ENCODE measurements around the gene KCNMA1.
"Not testable (repeated sequence)": the region's sequence is repeated elsewhere in the genome, so short reads cannot be mapped to it uniquely, and the experiment has no call there.

The KCNMA1 gene

DNA sequence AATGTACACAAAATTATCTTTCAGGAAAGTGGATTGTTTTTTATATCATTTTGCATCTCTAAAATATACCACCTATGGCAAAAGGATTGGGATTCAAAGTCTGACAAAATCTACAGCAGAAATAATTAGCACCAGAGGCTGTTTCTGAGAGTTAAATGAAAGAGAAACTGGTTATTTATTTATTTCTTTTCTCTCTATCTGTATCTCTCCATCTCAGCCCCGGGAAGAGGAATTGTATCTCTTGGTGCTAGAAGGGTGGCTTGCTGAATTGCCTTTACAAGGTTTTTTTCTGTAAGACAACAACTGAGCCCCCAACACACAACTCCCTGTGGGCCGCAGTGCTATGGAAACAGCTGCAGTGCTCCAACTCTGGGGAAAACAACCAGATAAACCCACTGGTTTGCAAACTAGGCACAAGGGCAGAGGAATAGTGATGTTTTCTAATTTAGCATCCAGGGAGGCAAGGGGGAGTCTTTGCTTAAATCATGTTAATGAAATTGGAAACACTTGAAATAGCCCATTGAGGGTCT, 249.0 kb downstream of the KCNMA1 start:
- no peak overlapping the region for H3K4me3 ChIP-seq (ENCODE audit: low read length)
- TF ChIP-seq, protein P1, sequence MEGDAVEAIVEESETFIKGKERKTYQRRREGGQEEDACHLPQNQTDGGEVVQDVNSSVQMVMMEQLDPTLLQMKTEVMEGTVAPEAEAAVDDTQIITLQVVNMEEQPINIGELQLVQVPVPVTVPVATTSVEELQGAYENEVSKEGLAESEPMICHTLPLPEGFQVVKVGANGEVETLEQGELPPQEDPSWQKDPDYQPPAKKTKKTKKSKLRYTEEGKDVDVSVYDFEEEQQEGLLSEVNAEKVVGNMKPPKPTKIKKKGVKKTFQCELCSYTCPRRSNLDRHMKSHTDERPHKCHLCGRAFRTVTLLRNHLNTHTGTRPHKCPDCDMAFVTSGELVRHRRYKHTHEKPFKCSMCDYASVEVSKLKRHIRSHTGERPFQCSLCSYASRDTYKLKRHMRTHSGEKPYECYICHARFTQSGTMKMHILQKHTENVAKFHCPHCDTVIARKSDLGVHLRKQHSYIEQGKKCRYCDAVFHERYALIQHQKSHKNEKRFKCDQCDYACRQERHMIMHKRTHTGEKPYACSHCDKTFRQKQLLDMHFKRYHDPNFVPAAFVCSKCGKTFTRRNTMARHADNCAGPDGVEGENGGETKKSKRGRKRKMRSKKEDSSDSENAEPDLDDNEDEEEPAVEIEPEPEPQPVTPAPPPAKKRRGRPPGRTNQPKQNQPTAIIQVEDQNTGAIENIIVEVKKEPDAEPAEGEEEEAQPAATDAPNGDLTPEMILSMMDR (conservative IDR thresholded peaks at IDR 0.05; ENCODE audit: low read depth, low read length) = no peak
- no peak for DNase-seq (ENCODE audit: low read depth)

DNA sequence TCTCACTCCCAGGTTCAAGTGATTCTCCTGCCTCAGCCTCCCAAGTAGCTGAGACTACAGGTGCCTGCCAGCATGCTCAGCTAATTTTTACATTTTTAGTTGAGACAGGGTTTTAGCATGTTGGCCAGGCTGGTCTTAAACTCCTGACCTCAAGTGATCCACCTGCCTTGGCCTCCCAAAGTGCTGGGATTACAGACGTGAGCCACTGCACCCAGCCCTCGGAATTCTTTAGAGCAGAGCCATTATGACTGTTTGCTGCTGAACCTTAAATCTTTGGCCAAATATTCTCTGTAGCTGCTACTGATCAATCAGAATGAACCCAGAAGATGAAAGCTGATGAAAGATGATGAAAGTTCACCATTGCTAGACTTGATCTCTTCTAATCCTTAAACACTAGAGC, 249.9 kb downstream of the KCNMA1 start:
- not testable (repeated sequence) for DNase-seq (ENCODE audit: low read depth); H3K4me3 ChIP-seq (ENCODE audit: low read length)

DNA sequence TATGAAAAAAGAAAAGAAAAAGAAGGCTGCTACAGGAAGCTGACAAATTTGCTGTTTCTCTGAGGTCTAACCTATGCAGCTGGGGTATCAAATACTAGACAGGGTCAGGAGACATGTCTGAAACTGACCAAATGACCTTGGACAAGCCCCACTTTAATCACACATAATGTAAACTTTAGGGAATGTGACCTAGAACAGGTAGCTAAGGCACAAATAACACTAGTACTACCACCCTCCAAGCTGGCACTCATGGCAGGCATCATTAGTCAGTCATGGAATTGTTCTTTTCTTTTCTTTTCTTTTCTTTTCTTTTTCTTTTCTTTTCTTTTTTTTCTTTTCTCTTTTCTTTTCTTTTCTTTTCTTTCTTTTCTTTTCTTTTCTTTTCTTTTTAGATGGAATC, 250.4 kb downstream of the KCNMA1 start:
- TF ChIP-seq, protein P1 (conservative IDR thresholded peaks at IDR 0.05; ENCODE audit: low read depth, low read length) = no peak
- no peak overlapping the region for H3K4me3 ChIP-seq (ENCODE audit: low read length)

DNA sequence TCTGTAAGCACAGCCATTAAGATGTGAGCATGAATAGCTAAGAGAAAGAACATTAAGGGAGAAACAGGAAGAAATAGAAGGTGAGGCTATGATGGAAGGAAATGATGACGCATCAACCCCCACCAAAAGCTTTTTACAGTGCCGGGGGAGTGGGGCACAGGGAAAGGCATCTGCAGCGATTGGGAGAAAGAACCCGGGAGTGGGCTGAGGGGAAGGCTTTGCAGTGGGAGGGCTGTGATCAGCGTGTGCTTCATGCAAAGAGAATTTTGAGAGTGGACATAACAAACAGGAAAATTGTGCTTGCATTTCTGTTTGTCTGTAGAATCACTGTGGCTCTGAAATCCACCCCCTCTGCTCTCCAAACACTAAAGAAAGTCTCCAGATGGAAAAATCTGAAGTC, 250.8 kb downstream of the KCNMA1 start:
- TF ChIP-seq, protein P1 (conservative IDR thresholded peaks at IDR 0.05; ENCODE audit: low read depth, low read length) = no peak
- no peak overlapping the region for H3K4me3 ChIP-seq (ENCODE audit: low read length)
- no peak for DNase-seq (ENCODE audit: low read depth)

More for the DNA sequence above, 250.4 kb downstream of the KCNMA1 start:
- no peak for DNase-seq (ENCODE audit: low read depth)

DNA sequence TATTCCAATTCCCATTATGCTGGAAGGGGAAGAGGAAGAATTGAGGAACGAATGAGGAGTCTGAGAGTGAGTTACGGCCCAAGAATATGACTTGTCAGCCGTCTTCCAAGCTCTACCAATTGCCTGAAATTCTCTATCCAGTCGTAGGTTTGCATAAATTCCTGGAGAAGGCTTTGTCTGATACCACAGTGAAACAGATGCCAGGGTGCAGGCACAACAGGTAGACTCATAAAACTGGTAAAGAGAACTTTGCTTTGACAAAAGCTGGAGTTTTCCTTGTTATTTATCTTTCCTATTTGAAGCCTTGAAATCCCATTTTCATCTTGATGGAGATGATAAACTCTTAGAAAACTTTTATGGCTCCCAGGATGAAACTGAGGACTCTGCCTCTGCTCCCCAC, 251.2 kb downstream of the KCNMA1 start:
- H3K4me3 ChIP-seq (ENCODE audit: low read length) = no peak overlapping the region
- DNase-seq (ENCODE audit: low read depth) = no peak
- TF ChIP-seq, protein P1 (conservative IDR thresholded peaks at IDR 0.05; ENCODE audit: low read depth, low read length) = no peak

DNA sequence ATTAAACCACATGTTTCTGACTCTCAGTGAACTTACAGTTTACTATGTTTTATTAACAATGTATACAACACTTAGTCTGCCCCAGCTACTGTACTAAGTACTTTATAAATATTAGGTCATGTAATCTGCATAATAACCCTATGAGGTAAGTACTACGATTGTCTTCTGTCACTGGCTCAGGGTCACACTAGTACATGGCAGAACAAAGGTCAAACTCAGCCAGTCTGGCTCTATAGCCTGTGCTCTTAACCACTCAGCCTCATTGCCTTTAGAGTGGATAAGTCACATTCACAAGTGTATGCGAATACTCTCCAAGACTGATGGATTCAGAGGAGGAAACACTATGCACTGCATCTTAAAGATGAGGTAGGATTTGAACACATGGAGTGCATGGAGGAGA, 252.3 kb downstream of the KCNMA1 start:
- H3K4me3 ChIP-seq (ENCODE audit: low read length) = no peak overlapping the region
- DNase-seq (ENCODE audit: low read depth) = no peak
- TF ChIP-seq, protein P1 (conservative IDR thresholded peaks at IDR 0.05; ENCODE audit: low read depth, low read length) = no peak

DNA sequence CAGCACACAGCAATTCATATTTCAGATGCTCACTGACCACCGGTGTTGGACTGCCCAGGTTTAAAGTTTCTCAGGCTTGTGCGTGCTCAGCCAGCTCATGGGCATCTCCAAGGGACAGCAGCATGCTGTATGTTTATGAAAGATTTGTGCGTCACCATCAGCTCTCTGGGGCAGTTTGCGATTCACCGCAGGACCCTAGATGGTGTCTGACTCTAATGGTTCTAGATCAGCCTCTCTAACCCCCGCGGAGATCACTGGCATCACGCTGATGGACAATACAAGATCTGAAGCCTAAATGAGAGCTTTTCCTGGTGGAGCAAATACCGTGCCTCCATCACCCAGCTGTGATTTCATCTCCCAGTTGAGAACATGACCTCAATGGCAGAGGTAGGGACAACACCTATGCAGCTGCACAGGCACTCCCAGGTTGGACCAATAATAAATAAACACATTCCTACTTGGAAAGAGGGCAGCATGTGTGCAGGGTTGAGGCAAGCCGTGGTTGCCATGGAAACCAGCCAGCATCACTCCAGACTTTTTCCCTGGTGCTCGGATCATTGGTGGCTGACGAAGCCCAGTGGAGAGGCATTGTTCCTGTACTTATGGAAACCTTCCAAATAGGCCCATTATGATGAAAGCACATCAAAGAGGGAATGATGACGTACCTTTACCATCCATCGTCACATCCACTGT, 253.6 kb downstream of the KCNMA1 start:
- H3K4me3 ChIP-seq (ENCODE audit: low read length) = no peak overlapping the region
- DNase-seq (ENCODE audit: low read depth) = no peak
- TF ChIP-seq, protein P1 (conservative IDR thresholded peaks at IDR 0.05; ENCODE audit: low read depth, low read length) = no peak

Data from retinal pigment epithelial cell (primary cell).